Measurements from ENCODE around the gene NAA50.

DNA sequence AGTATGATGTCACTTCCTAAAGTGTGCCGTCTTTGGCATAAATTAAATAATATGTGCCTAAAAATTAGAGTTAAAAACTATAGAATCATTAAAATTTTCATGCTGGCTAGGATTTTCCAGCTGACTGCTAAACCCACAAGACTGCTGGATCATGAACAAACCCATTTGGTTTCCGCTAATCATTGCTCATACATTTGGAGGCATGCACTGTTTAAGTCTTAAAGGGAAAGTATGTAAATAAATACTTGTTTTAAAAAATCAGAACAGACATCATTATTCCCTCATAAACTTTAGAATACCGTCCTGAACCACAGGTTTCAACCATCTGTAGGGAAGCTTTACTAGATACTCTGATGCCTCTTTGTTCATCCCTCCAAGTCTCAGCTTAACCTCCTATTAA is 27.3 kb upstream of the NAA50 start:
- TF ChIP-seq, protein P1, sequence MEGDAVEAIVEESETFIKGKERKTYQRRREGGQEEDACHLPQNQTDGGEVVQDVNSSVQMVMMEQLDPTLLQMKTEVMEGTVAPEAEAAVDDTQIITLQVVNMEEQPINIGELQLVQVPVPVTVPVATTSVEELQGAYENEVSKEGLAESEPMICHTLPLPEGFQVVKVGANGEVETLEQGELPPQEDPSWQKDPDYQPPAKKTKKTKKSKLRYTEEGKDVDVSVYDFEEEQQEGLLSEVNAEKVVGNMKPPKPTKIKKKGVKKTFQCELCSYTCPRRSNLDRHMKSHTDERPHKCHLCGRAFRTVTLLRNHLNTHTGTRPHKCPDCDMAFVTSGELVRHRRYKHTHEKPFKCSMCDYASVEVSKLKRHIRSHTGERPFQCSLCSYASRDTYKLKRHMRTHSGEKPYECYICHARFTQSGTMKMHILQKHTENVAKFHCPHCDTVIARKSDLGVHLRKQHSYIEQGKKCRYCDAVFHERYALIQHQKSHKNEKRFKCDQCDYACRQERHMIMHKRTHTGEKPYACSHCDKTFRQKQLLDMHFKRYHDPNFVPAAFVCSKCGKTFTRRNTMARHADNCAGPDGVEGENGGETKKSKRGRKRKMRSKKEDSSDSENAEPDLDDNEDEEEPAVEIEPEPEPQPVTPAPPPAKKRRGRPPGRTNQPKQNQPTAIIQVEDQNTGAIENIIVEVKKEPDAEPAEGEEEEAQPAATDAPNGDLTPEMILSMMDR (IDR thresholded peaks at IDR 0.05) = no peak
- no peak for TF ChIP-seq POLR2A (IDR thresholded peaks at IDR 0.05)
